Measurements from ENCODE around the gene SMYD3.

DNA sequence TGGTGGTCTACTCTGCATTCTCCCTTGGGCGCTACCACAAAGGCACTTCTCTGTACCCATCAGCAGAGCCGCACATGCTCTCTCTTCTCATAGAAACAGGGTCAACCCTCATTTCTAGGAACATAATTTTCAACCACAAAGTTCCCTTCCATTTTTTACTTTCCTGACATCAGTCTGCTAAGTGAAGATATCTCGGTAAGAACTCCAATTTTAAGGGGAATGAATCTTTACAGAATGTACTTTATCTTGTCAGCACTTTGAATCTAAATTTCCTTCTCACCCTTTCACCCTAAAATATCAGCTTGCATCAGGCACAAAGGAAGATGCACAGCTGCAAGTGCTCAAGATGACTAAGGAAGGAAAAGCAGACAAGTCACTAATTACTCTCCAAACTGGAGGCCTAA, 545.9 kb downstream of the SMYD3 start:
- TF ChIP-seq, protein P1, sequence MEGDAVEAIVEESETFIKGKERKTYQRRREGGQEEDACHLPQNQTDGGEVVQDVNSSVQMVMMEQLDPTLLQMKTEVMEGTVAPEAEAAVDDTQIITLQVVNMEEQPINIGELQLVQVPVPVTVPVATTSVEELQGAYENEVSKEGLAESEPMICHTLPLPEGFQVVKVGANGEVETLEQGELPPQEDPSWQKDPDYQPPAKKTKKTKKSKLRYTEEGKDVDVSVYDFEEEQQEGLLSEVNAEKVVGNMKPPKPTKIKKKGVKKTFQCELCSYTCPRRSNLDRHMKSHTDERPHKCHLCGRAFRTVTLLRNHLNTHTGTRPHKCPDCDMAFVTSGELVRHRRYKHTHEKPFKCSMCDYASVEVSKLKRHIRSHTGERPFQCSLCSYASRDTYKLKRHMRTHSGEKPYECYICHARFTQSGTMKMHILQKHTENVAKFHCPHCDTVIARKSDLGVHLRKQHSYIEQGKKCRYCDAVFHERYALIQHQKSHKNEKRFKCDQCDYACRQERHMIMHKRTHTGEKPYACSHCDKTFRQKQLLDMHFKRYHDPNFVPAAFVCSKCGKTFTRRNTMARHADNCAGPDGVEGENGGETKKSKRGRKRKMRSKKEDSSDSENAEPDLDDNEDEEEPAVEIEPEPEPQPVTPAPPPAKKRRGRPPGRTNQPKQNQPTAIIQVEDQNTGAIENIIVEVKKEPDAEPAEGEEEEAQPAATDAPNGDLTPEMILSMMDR (IDR thresholded peaks at IDR 0.05), result no peak
- TF ChIP-seq POLR2A (IDR thresholded peaks at IDR 0.05), result no peak

Data from adrenal gland (tissue), 5 donors.